Stimulated activated effector memory CD8-positive, alpha-beta T cell treated with anti-CD3 and anti-CD28 coated beads, Interleukin-12 subunit alpha, Interleukin-12 subunit beta, amount 100 ng/mL, for 72 hours (primary cell): ENCODE results near the gene PLCXD1.
A peak's percentile ranks its signal among the peaks of the same experiment; 100 is the strongest.
"Not testable (repeated sequence)": the region's sequence is repeated elsewhere in the genome, so short reads cannot be mapped to it uniquely, and the experiment has no call there.

Experiments used
- ATAC-seq: fragments of 150-1000 bp; cut with Tn5 transposase; 2 replicates; pipeline ENCODE4 v1.10.0; 2021
- DNase-seq, 2 donors: peaks; one replicate each; pipeline ENCODE4 v3.0.0; 2021 to 2022; ENCODE audit warnings: low spot score in 2 of 2
- H3K27ac Mint-ChIP-seq: one replicate; pipeline ENCODE4 v1.8.0; 2022; ENCODE audit warnings: mild to moderate bottlenecking, mixed read lengths
- H3K36me3 Mint-ChIP-seq: one replicate; pipeline ENCODE4 v1.8.0; 2022; ENCODE audit warnings: mild to moderate bottlenecking, mixed read lengths
- H3K4me1 Mint-ChIP-seq: one replicate; pipeline ENCODE4 v1.8.0; 2022; ENCODE audit warnings: mixed read lengths
- H3K4me3 Mint-ChIP-seq: one replicate; pipeline ENCODE4 v1.8.0; 2022; ENCODE audit warnings: mild to moderate bottlenecking, mixed read lengths
- H3K9me3 Mint-ChIP-seq: one replicate; pipeline ENCODE4 v1.8.0; 2022; ENCODE audit warnings: mixed read lengths

PLCXD1 gene

GRCh38 chrX:281166-281999, at the start of gene PLCXD1:
Gene PLCXD1 (plus strand): TSS chrX:281381. CDS start chrX:284188, 2,807 bp downstream.
- peak within 1 kb of the TSS; percentile 75 for H3K4me3 Mint-ChIP-seq
- no peak within 1 kb of the TSS for H3K27ac Mint-ChIP-seq
- H3K36me3 Mint-ChIP-seq = peaks cover 10% of the 10 kb centered on the region
- H3K4me1 Mint-ChIP-seq = peaks cover 3% of the 10 kb centered on the region
- ATAC-seq (no peak), DNase-seq (no peak)
- H3K9me3 Mint-ChIP-seq = no peaks in the 10 kb centered on the region

- H3K27ac Mint-ChIP-seq, DNase-seq, H3K4me1 Mint-ChIP-seq, H3K9me3 Mint-ChIP-seq, H3K4me3 Mint-ChIP-seq, H3K36me3 Mint-ChIP-seq: not testable (repeated sequence)
- ATAC-seq = peak; percentile 94
Measured at GRCh38 chrX:231637-232277, 49.4 kb upstream of the PLCXD1 start.

- H3K36me3 Mint-ChIP-seq, DNase-seq, H3K9me3 Mint-ChIP-seq, H3K4me3 Mint-ChIP-seq, H3K27ac Mint-ChIP-seq, H3K4me1 Mint-ChIP-seq: not testable (repeated sequence)
- peak; percentile 55 for ATAC-seq
Measured at GRCh38 chrX:232278-232655, 48.9 kb upstream of the PLCXD1 start.

- H3K27ac Mint-ChIP-seq, DNase-seq, H3K4me3 Mint-ChIP-seq, H3K36me3 Mint-ChIP-seq, H3K4me1 Mint-ChIP-seq, H3K9me3 Mint-ChIP-seq, ATAC-seq: not testable (repeated sequence)
Measured at GRCh38 chrX:236201-236600, 45.0 kb upstream of the PLCXD1 start.

GRCh38 chrX:250965-251364, 30.2 kb upstream of the PLCXD1 start:
- DNase-seq (no peak), ATAC-seq (no peak)
- Mint-ChIP-seq H3K27ac (peak overlapping the region; percentile 92), H3K4me1 (peaks cover 17% of the 10 kb centered on the region), H3K9me3 (no peaks in the 10 kb centered on the region), H3K4me3 (peak overlapping the region; percentile 57), H3K36me3 (peaks cover 4% of the 10 kb centered on the region)

- ATAC-seq, H3K36me3 Mint-ChIP-seq, DNase-seq, H3K9me3 Mint-ChIP-seq: not testable (repeated sequence)
- Mint-ChIP-seq H3K27ac (peak overlapping the region; percentile 92), H3K4me3 (peak overlapping the region; percentile 57), H3K4me1 (peaks cover 17% of the 10 kb centered on the region)
Measured at GRCh38 chrX:251396-252243, 29.6 kb upstream of the PLCXD1 start.

- Mint-ChIP-seq H3K4me3 (no peak overlapping the region), H3K27ac (peak overlapping the region; percentile 21)
Measured at GRCh38 chrX:252244-252956, 28.8 kb upstream of the PLCXD1 start.

GRCh38 chrX:252957-253291, 28.3 kb upstream of the PLCXD1 start:
- ATAC-seq (no peak), DNase-seq (no peak)
- H3K36me3 Mint-ChIP-seq = peaks cover 4% of the 10 kb centered on the region
- H3K27ac Mint-ChIP-seq = peak overlapping the region; percentile 21
- no peak overlapping the region for H3K4me3 Mint-ChIP-seq
- no peaks in the 10 kb centered on the region for H3K9me3 Mint-ChIP-seq
- peaks cover 17% of the 10 kb centered on the region for H3K4me1 Mint-ChIP-seq

More at GRCh38 chrX:252244-252956, 28.8 kb upstream of the PLCXD1 start:
- ATAC-seq = no peak
- DNase-seq = no peak
- peaks cover 17% of the 10 kb centered on the region for H3K4me1 Mint-ChIP-seq
- H3K9me3 Mint-ChIP-seq = no peaks in the 10 kb centered on the region
- H3K36me3 Mint-ChIP-seq = peaks cover 4% of the 10 kb centered on the region

GRCh38 chrX:253451-254297, 27.5 kb upstream of the PLCXD1 start:
- ATAC-seq (no peak), DNase-seq (no peak)
- Mint-ChIP-seq H3K36me3 (peaks cover 4% of the 10 kb centered on the region), H3K4me3 (no peak overlapping the region), H3K27ac (no peak overlapping the region), H3K9me3 (no peaks in the 10 kb centered on the region), H3K4me1 (peaks cover 17% of the 10 kb centered on the region)

GRCh38 chrX:254630-255215, 26.5 kb upstream of the PLCXD1 start:
- H3K4me1 Mint-ChIP-seq = peaks cover 17% of the 10 kb centered on the region
- peaks cover 4% of the 10 kb centered on the region for H3K36me3 Mint-ChIP-seq
- H3K9me3 Mint-ChIP-seq = no peaks in the 10 kb centered on the region
- H3K4me3 Mint-ChIP-seq = no peak overlapping the region
- DNase-seq (no peak), ATAC-seq (no peak)
- no peak overlapping the region for H3K27ac Mint-ChIP-seq

GRCh38 chrX:255923-256331, 25.3 kb upstream of the PLCXD1 start:
- H3K27ac Mint-ChIP-seq = no peak overlapping the region
- H3K36me3 Mint-ChIP-seq = peaks cover 3% of the 10 kb centered on the region
- ATAC-seq (no peak), DNase-seq (no peak)
- H3K4me3 Mint-ChIP-seq = no peak overlapping the region
- H3K4me1 Mint-ChIP-seq = peaks cover 15% of the 10 kb centered on the region
- no peaks in the 10 kb centered on the region for H3K9me3 Mint-ChIP-seq

- not testable (repeated sequence) for ATAC-seq, H3K27ac Mint-ChIP-seq, H3K4me1 Mint-ChIP-seq, H3K4me3 Mint-ChIP-seq, H3K9me3 Mint-ChIP-seq, H3K36me3 Mint-ChIP-seq, DNase-seq
Measured at GRCh38 chrX:257054-257453, 24.1 kb upstream of the PLCXD1 start.

GRCh38 chrX:257681-258289, 23.4 kb upstream of the PLCXD1 start:
- H3K4me1 Mint-ChIP-seq = no peaks in the 10 kb centered on the region
- no peaks in the 10 kb centered on the region for H3K36me3 Mint-ChIP-seq
- H3K4me3 Mint-ChIP-seq = no peak overlapping the region
- H3K27ac Mint-ChIP-seq = no peak overlapping the region
- DNase-seq (no peak), ATAC-seq (no peak)
- H3K9me3 Mint-ChIP-seq = no peaks in the 10 kb centered on the region
